SJSA1 (cell line): ENCODE data around the gene CAB39. TPM values are rescaled to one million over a fixed set of nuclear protein-coding genes. Genes with fewer than 3 reads are reported as not detected.
A peak's percentile ranks its signal among the peaks of the same experiment; 100 is the strongest.

Experiments used
- DNase-seq, 2 experiments: peaks; one replicate each; pipeline ENCODE4 v3.0.0-alpha.2; 2015 to 2020; ENCODE audit warnings: low spot score in 2 of 2, low read depth in 1 of 2
- H3K27ac ChIP-seq: fragments of 250-450 bp; sonication (Bioruptor Pico); 2 replicates; pipeline ENCODE4 v1.5.1; 2020; ENCODE audit warnings: mild to moderate bottlenecking, moderate library complexity
- H3K27me3 ChIP-seq: fragments of 250-450 bp; sonication (Bioruptor Pico); replicated peaks from 2 replicates; pipeline ENCODE4 v1.5.1; 2020; ENCODE audit warnings: mild to moderate bottlenecking, moderate library complexity
- H3K36me3 ChIP-seq: fragments of 250-450 bp; sonication (Bioruptor Pico); 2 replicates; pipeline ENCODE4 v1.5.1; 2020; ENCODE audit warnings: mild to moderate bottlenecking
- H3K4me1 ChIP-seq: fragments of 250-450 bp; sonication (Bioruptor Pico); replicated peaks from 2 replicates; pipeline ENCODE4 v1.6.1; 2021; ENCODE audit warnings: mild to moderate bottlenecking
- H3K4me3 ChIP-seq: fragments of 250-450 bp; sonication (Bioruptor Pico); 2 replicates; pipeline ENCODE4 v1.5.1; 2020; ENCODE audit warnings: mild to moderate bottlenecking
- H3K9me3 ChIP-seq: fragments of 250-450 bp; sonication (Bioruptor Pico); replicated peaks from 2 replicates; pipeline ENCODE4 v1.5.1; 2020; ENCODE audit warnings: mild to moderate bottlenecking
- total RNA-seq: library from RNA; depleted of rRNA; stranded (reverse); fragments of >200 nt; shearing (Covaris generic); gene quantifications from 2 replicates; pipeline ENCODE4 v1.2.3, GENCODE V29; 2014

CAB39 gene
- total RNA-seq, 1 experiment from 2014 or later, result 108 TPM

DNA sequence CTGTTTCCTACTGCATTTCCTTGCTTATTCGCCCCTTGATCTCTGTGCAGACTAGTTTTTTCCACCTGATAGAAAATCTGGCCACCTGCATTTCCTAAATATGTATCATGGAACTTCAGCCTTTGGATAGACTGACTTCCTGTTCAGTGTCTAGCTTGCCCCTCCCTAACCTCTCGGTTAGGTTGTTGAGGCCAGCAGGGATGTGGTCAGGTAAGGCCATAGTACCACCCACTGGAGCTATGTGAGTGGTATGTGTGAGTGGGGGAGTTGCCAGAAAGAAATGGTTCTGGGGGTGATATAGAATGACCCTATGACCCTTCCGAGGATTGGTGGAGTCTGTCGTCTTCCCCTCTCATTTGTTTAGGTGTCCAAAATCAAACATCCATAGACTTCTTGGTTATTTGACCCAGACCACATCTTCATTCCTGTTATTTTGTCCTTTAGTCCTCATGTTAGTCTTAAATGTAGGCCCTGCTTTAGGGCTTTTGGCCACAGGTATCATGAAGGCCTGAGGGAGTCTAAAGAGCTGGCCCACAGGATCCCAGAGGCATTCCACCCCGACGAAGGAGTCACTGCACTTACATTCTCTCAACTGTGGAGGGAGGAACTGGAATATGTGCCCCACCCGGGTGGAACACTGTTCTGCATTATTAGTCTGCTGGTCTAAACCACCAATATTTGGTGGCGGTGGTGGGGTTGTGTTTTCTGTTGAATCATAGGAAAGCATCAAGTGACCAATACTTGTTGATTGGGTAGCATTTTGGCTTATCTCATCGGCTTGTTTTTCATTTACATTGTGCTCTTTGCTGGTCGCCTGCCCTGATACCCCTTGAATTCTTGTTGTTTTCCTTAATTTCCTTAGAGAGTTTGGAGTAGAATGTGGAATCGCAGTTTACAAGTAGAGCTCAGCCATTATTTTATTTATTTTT, 21.9 kb downstream of the CAB39 start:
- Histone ChIP-seq H3K4me3 (no peak overlapping the region), H3K27ac (no peak overlapping the region), H3K36me3 (peaks cover 23% of the 10 kb centered on the region), H3K27me3 (no peaks in the 10 kb centered on the region), H3K4me1 (peaks cover 19% of the 10 kb centered on the region), H3K9me3 (no peaks in the 10 kb centered on the region)
- DNase-seq, result no peak

DNA sequence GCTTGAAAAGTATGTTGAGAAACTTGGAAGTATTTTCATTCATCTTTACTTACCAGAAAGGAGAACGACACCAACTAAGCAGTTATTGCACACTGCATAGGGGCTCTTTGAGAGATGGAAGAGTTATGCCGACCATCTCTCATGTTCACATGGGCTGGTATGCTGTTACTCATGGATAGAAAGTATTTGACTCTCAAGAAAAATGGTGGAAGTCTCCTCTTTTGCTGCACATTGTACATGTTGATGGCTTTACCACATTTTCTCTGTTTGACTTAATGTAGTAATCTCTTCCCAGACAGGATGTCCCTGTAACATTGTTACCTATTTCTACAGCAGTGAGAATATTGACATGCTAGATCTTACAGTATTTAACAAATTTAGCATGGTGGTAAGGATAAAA, 23.2 kb downstream of the CAB39 start:
- H3K9me3 ChIP-seq, result no peaks in the 10 kb centered on the region
- no peak overlapping the region for H3K27ac ChIP-seq
- no peak overlapping the region for H3K4me3 ChIP-seq
- DNase-seq, result no peak
- H3K4me1 ChIP-seq, result peaks cover 19% of the 10 kb centered on the region
- H3K36me3 ChIP-seq, result peaks cover 36% of the 10 kb centered on the region
- no peaks in the 10 kb centered on the region for H3K27me3 ChIP-seq

DNA sequence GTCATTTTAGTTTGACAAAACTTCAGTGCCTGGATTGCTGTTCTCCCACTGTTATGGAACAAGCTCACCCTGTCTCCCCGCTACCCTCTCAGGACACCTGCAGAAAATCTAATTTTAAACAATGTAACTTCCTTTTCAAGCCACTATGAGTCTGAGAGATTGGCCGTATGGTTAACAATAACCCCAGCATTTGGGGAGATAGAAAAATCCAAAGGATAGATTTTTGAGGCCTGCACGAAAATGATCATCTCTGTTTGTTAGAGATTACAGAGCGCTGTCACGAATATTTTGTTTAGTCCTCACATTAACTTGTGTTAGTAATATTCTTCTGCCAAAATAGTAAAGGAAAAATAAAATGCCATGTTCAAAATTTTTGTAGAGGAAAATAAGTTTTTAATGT, 24.7 kb downstream of the CAB39 start:
- DNase-seq, result no peak
- Histone ChIP-seq H3K9me3 (no peaks in the 10 kb centered on the region), H3K27ac (no peak overlapping the region), H3K4me1 (peaks cover 19% of the 10 kb centered on the region), H3K4me3 (no peak overlapping the region), H3K36me3 (peaks cover 44% of the 10 kb centered on the region), H3K27me3 (no peaks in the 10 kb centered on the region)

- peaks cover 46% of the 10 kb centered on the region for H3K36me3 ChIP-seq
- H3K4me3 ChIP-seq, result no peak overlapping the region
- H3K4me1 ChIP-seq, result peaks cover 19% of the 10 kb centered on the region
- H3K27me3 ChIP-seq, result no peaks in the 10 kb centered on the region
- H3K27ac ChIP-seq, result no peak overlapping the region
- DNase-seq, result no peak
- no peaks in the 10 kb centered on the region for H3K9me3 ChIP-seq
Measured at GRCh38 chr2:230737791-230738226, 25.2 kb downstream of the CAB39 start.

- Histone ChIP-seq H3K4me3 (no peak overlapping the region), H3K27ac (no peak overlapping the region), H3K36me3 (peaks cover 47% of the 10 kb centered on the region), H3K4me1 (peaks cover 19% of the 10 kb centered on the region), H3K27me3 (no peaks in the 10 kb centered on the region), H3K9me3 (no peaks in the 10 kb centered on the region)
- DNase-seq, result peak in 1 of 2 experiments; percentile 55
Measured at GRCh38 chr2:230738391-230738811, 25.8 kb downstream of the CAB39 start.

GRCh38 chr2:230738924-230739323, 26.3 kb downstream of the CAB39 start:
- Histone ChIP-seq H3K9me3 (no peaks in the 10 kb centered on the region), H3K27ac (no peak overlapping the region), H3K27me3 (no peaks in the 10 kb centered on the region), H3K36me3 (peaks cover 47% of the 10 kb centered on the region), H3K4me1 (peaks cover 19% of the 10 kb centered on the region), H3K4me3 (no peak overlapping the region)
- no peak for DNase-seq

GRCh38 chr2:230739961-230740360, 27.3 kb downstream of the CAB39 start:
- peaks cover 44% of the 10 kb centered on the region for H3K36me3 ChIP-seq
- no peak for DNase-seq
- no peak overlapping the region for H3K4me3 ChIP-seq
- no peaks in the 10 kb centered on the region for H3K9me3 ChIP-seq
- H3K27ac ChIP-seq, result no peak overlapping the region
- H3K4me1 ChIP-seq, result peaks cover 22% of the 10 kb centered on the region
- no peaks in the 10 kb centered on the region for H3K27me3 ChIP-seq

DNA sequence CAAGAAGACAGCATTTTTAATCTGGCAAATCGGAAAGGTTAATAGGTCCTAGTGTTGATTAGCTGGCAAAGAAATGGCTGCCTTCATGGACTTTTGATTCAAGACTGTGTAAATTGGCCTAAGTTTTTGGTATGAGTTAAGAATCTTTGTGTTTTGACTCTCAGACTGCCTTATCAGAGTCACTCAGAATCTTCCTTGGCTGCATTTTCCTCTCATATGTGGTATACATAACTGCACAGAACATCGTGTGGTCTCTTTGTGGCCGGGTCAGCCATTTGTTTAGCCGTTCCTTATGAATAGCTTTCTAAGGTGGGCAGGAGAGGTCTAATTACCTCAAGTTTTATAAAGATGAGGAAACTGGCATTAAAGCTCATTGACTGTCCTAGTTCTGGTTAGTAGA, 30.1 kb downstream of the CAB39 start:
- no peak for DNase-seq

DNA sequence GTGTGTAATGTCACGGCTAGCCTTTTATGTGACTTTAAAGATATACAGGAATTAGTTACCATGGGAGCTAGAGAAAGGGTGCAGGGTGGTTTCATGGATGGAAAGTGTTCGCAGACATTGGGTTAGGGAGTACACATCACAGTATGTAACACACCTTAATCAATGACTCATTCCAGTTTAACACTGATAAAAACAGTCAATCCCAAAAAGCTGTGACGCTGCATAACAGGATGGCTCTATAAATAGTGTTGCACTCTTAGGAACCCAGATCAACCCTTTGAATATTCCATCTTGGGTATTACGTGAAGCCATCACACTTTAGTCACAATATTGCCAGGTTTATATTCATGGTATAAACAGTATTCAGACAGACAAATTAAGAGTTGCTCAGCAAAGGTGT, 33.6 kb downstream of the CAB39 start:
- peaks cover 18% of the 10 kb centered on the region for H3K36me3 ChIP-seq
- no peaks in the 10 kb centered on the region for H3K9me3 ChIP-seq
- no peak overlapping the region for H3K27ac ChIP-seq
- H3K4me3 ChIP-seq, result no peak overlapping the region
- H3K4me1 ChIP-seq, result peaks cover 15% of the 10 kb centered on the region
- H3K27me3 ChIP-seq, result no peaks in the 10 kb centered on the region
- no peak for DNase-seq

More for the DNA sequence above, 30.1 kb downstream of the CAB39 start:
- no peaks in the 10 kb centered on the region for H3K9me3 ChIP-seq
- peaks cover 15% of the 10 kb centered on the region for H3K4me1 ChIP-seq
- no peak overlapping the region for H3K4me3 ChIP-seq
- H3K27me3 ChIP-seq, result no peaks in the 10 kb centered on the region
- H3K36me3 ChIP-seq, result peaks cover 41% of the 10 kb centered on the region
- H3K27ac ChIP-seq, result no peak overlapping the region

DNA sequence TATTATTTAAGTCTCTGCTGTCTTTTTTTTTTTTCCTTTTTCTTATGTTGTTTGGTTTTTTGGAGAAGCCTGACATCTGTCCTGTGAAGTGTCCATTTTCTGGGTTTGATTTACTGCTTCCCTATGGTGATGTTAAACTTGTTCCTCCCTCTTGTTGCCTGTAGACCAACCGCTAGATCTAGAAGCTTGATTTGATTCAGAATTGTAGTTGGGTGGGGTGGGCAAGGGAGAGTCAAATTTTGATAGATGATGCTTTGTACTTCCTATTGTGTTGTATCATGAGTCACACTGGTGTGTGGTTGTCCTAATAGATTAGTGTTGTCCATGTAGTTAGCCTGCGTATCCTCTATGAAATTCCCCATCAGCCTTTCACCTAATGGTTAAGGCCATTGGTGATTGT, 35.4 kb downstream of the CAB39 start:
- DNase-seq, result no peak
- peaks cover 16% of the 10 kb centered on the region for H3K36me3 ChIP-seq
- no peaks in the 10 kb centered on the region for H3K9me3 ChIP-seq
- peaks cover 20% of the 10 kb centered on the region for H3K4me1 ChIP-seq
- no peak overlapping the region for H3K27ac ChIP-seq
- no peaks in the 10 kb centered on the region for H3K27me3 ChIP-seq
- H3K4me3 ChIP-seq, result no peak overlapping the region

- peaks cover 20% of the 10 kb centered on the region for H3K4me1 ChIP-seq
- H3K36me3 ChIP-seq, result peaks cover 16% of the 10 kb centered on the region
- no peak overlapping the region for H3K4me3 ChIP-seq
- no peak for DNase-seq
- H3K9me3 ChIP-seq, result no peaks in the 10 kb centered on the region
- H3K27me3 ChIP-seq, result no peaks in the 10 kb centered on the region
- no peak overlapping the region for H3K27ac ChIP-seq
Measured at GRCh38 chr2:230749111-230749510, 36.5 kb downstream of the CAB39 start.

GRCh38 chr2:230751062-230751461, 38.4 kb downstream of the CAB39 start:
- peak overlapping the region; percentile 64 for H3K27ac ChIP-seq
- H3K9me3 ChIP-seq, result no peaks in the 10 kb centered on the region
- no peak overlapping the region for H3K4me3 ChIP-seq
- peaks cover 12% of the 10 kb centered on the region for H3K36me3 ChIP-seq
- H3K4me1 ChIP-seq, result peaks cover 17% of the 10 kb centered on the region
- peak in 1 of 2 experiments; percentile 76 for DNase-seq
- no peaks in the 10 kb centered on the region for H3K27me3 ChIP-seq

DNA sequence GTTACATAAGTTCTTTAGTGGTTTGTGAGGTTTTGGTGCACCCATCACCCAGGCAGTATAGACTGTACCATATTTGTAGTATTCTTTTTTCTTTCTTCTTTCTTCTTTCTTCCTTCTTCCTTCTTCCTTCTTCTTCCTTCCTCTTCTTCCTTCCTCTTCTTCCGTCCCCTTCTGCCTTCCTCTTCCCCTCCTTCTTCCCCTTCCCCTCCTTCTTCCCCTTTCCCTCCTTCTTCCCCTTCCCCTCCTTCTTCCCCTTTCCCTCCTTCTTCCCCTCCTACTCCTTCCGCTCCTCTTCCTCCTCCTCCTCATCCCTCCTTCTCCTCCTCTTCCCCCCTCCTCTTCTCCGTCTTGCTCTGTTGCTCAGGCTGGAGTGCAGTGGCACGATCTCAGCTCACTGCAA, 41.6 kb downstream of the CAB39 start:
- H3K27me3 ChIP-seq, result no peaks in the 10 kb centered on the region
- peaks cover 10% of the 10 kb centered on the region for H3K36me3 ChIP-seq
- no peaks in the 10 kb centered on the region for H3K9me3 ChIP-seq
- no peak overlapping the region for H3K4me3 ChIP-seq
- DNase-seq, result no peak
- H3K27ac ChIP-seq, result no peak overlapping the region
- peaks cover 39% of the 10 kb centered on the region for H3K4me1 ChIP-seq

DNA sequence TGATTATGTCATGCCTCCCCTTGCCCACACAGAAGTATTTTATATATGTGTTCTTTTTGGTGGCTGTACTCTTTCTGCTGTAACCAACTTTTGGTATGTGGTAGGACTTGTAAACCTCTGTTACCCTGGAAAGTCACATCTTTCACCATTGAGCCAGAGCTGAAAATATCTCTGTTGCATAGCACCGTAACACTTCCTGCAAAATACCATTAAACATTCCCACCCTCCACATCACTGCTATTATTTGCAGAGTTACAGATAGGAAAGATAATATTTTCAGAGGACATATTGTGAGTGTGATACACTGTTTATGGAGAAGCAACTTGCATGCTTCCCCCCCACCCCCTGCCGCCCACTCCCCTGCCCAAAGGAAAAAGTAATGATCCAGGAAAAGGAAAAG, 44.8 kb downstream of the CAB39 start:
- Histone ChIP-seq H3K4me3 (no peak overlapping the region), H3K27me3 (no peaks in the 10 kb centered on the region), H3K36me3 (peaks cover 24% of the 10 kb centered on the region), H3K4me1 (peaks cover 33% of the 10 kb centered on the region), H3K9me3 (no peaks in the 10 kb centered on the region), H3K27ac (peak overlapping the region; percentile 64)
- DNase-seq, result no peak
